HG03558 (cell line): ENCODE measurements around the gene SAP30L.

ENCODE experiments used
- ATAC-seq: cut with Tn5 transposase; IDR thresholded peaks from one replicate; pipeline ENCODE4 v1.9.1; 2021; ENCODE audit warnings: moderate number of reproducible peaks; ENCODE audit not compliant: unreplicated experiment; ENCODE audit errors: extremely low read depth

SAP30L gene

DNA sequence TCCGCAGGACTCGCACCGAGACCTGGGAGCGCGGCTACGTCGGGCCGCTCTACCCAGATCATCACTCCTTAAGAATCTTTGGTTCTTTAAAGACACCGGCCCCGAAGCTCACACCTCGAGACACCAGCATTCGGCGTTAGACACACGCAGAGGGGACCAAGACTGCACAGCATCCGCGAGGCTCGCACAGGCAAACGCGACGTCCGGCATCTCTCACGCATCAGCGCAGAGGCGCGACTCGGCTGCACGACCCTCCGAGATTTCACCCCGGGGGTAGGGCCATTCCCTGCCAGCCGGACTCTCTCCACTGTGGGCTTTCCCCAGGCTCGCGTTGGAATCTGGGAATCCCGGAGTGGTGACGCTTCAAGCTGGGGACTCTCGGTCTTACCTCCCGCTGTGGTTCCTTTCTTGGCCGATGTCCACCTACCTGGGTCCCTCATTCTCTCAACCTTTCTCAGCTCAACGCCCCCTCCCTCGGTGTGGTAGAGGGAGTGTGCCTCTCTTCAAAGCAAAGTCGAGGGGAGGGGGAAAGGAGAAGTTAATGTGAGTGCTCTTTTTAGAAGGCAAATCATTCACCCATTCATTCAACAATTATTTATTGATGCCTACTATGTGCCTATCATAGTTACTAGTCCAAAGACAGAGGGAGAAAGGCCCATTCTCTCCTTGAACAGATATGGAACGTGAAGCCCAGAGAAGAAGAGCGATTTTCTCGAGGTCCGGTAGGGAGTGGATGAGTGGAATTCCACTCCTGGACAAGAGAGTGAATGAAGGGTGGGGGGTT lies 33.6 kb downstream of the SAP30L start:
- no peak for ATAC-seq

- ATAC-seq = no peak
These were observed 34.4 kb downstream of the SAP30L start for GRCh38 chr5:154479944-154480750.

GRCh38 chr5:154480847-154481246 lies 35.0 kb downstream of the SAP30L start:
- no peak for ATAC-seq

DNA sequence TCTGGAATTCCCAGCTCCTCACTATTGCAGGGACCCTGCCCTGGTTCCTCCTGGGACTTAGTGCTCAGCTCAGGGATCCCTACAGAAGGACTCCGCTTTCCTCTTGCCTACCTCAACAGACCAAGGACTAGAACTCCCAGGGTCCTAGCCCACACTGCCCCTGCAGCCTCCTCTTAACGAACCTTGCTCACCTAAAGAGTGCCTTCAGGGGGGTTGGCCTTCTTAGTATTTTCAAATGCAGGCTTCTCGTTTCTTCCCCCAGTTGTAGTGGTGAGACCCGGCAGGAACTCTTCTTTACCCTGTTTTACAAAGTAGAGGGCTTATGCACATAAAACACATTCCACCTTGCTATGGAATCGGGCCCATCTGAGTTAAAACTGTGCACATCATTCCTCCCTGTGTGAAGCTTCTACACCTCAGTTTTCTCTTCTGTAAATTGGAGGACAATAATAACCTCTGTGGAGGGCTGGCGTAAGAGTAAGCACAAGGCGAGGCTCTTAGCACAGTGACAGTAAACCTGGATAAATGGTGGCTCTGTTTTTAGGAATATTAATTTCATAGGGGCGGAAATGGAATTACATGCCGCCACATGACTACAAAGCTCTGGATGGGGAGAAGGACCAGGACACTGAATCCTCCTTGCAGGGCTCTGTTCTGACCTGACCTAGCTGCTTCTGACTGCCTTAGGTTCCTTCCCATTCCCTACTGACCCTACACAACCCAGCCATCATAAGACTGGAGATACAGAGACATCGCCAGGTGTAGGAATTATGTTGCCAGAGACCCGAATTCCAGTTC lies 36.0 kb downstream of the SAP30L start:
- ATAC-seq = no peak

DNA sequence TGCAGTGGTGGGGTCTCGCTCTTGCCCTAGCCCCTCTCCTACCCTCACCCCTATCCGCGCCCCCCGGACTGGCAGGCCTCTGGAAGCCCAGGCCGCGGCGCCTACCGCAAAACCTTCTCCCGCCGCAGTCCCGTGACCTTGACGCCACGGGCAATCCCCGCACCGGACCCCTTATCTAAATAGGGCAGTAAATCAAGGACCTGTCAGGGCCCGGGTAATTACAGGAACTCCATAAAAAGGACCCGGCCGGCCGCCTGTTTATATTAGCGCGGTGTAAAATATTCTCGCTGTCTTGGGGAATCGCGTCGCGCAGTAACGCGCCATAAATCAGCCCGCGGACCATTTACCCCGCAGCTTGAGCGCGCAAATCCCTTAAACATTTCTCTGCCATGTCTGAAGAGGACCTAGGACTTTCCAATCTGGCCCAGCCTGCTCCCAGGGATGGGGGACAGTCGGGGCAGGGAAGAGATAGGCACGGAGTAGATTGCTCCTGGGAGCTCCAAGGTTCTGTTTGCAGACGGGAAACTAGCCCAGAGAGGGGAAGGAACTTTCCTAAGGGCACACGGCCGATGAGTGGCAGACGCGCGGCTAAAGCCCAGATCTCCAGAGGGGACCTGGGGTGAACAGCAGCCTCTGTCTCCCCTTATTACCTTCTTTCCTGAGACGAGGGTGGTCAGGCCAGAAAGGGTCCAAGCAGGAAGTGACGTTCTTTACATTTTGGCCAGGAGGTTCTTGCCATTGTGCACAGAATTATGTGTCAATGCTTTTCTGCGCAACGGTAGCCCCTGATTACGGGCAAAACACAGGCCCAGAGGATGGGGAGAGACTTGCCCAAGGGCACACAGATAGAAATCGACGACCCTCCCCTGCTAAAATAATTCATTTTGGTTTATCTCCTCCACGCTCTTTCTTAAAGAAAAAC lies 37.0 kb downstream of the SAP30L start:
- ATAC-seq = no peak

DNA sequence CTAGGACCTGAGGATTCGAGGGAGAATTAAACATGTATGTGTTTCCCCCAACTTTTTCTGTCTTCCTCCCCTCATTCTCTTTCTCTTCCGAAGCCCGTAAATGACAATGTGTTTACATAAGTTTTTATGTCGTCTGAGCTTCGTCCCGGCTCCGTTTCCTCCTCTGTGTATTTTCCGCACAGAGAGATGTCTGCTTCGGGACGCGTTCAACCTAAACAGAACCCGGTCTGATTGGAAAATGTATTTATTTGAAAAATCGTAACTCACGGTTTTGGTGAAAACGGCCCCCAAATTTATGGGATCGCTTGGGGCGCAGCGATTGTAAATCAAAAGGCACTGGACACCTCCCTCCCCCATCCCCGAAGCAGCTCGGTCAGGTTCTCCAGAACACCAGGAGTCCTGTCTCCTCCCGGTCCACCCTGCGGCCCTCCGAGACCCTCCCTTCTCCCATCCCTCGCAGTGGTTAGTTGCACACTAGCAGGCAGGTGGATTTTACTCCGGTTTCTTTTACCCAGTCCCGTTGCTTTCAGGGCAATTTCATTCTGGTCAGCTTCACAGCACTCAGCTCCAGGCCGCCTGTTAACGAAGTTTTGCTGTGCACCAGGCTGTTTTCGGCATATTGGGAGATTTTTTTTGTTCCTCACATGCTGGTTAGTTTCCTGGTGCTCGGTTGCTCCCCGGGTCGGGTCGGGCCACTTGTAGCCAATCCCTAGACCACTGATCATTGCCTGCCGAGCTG lies 38.0 kb downstream of the SAP30L start:
- no peak for ATAC-seq

DNA sequence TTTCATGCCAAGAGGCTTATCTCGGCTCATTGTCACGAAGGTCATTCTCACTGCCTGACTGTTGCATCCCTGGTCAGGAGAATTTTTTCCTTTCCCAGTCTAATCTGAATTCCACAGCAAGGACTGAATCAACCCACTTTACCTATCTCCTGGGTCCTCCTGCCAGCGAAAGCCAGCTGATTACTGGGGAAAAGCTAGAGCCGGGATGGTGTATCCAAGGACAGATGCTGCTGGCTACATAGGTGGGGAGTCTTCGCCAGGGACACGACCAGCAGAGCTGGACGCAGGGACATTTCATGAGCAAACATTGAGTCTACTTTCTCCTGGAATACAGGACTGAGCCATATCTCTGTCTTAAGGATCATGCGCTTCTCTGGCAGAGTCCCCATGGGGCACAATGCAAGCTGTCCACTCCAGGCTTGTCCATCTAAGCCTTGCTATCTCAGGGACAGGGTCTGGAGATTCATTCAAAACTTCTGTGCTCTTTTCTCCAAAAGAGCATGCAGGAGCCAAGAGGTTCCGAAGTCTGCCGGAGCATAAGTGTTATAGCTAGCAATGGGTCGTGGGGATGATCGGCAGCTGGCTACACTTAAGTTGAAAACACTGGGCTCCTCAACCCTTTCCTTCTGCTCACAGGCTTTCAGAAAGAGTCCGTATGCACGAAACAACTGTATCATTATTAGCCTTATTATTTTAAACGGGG lies 38.7 kb downstream of the SAP30L start:
- ATAC-seq = no peak

- ATAC-seq = no peak
These were observed 39.3 kb downstream of the SAP30L start for GRCh38 chr5:154485096-154485491.

DNA sequence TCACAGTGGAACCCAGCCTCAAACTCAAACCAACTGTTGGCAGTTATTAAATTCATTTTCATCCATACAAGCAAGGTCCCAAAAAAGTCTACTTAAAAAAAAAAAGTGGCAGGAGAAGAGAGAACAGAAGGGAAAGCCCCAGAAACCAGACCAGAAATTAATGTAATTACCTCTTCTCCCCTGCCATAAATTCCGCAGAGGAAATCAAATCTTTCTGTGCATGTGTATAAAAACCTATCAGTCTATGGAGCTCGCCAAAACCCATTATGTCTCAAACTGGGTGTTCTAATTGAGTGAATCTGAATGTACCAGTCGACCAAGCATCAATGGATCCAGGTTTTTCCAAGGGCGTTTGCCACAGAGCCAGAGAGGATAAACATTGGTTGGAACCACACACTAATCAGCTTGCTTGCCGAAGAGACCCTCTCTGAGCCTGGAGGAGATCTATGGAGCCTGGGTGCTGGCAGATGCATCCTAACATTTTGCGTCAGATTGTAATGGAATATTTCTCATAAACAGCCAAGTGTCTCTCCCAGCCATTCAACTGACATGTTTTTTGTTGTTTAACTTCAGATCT lies 40.1 kb downstream of the SAP30L start:
- no peak for ATAC-seq

DNA sequence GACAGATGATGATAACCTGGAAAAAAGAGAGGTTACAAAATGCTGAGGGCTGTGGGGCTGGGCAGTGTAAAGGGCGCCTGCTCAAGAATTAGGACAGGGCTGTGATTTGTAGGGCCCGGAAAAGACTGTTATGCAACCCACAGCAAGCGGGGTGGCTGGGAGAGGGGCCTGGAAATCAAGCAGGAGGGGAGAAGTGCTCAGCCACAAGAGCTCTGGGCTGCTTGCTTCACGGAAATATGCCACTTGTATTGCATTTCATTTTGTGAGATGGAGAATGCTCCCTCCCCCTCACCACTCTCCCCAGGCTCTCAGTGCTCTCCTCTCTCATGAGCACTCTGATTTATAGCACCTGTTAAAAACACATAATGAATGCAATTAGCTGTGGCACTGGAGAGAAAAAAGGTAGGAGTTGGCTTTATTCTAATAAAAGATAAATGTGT lies 40.6 kb downstream of the SAP30L start:
- ATAC-seq = no peak

GRCh38 chr5:154487541-154487940 lies 41.7 kb downstream of the SAP30L start:
- ATAC-seq = peak; percentile 98

- no peak for ATAC-seq
These were observed 46.1 kb downstream of the SAP30L start for GRCh38 chr5:154491941-154492340.

DNA sequence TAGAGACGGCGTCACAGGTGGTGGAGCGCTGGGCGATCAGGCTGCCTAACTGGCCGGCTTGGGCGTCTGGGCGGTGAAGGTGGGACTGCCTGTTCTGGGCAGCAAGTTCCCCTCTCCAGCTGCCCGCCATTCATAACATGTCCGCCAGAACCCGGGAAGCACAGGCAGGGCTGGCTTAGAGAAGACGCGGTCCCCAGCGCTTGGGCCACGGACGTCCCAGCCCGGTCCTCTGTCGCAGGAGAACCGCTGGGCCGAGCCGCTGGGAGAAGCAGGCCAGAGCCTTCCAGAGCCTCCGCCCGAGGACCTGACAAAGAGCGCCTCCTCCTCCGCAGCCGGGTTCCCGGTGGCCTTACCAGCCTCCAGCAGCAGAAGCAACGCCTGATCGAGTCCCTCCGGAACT lies 47.5 kb downstream of the SAP30L start:
- no peak for ATAC-seq

- no peak for ATAC-seq
These were observed 48.2 kb downstream of the SAP30L start for GRCh38 chr5:154494036-154494435.

DNA sequence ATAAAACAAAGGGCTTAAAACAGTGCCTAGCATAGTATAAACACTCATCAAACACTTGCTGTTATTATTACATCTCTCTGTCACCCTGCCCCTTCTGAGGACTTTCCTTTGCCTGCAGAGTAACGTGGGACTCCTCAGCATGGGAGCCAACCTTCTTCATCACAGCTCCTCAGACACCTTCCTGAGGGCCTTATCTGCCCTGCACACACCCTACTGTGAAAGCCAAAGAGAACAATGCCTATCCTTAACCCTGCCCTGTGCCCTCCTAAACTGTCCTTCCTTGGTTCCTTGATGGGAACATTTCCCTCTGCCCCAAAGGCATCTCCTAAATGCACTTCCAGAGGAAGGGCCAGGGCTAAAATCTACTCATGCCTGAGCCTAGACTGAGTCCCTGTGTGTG lies 52.8 kb downstream of the SAP30L start:
- no peak for ATAC-seq

- no peak for ATAC-seq
These were observed 53.2 kb downstream of the SAP30L start for GRCh38 chr5:154498994-154499393.

DNA sequence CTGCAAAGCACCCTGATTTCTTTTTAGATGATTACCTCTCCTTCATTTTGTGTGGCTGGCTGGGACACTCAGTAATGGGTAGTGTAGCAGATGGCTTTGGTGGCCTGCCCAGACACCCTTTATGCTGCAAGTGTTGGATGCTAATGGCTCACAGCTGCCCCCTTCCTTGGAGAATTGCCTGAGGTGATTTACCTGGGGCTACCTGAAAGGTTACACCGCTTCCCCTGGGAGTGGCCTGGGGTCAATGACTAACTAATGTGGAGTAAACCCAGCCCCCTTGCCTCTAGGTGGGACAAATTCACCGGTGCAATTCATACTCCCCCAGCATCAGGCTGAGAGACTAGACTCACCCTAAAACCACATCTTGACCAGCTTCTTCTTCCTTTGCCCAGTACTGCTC lies 55.8 kb downstream of the SAP30L start:
- no peak for ATAC-seq

DNA sequence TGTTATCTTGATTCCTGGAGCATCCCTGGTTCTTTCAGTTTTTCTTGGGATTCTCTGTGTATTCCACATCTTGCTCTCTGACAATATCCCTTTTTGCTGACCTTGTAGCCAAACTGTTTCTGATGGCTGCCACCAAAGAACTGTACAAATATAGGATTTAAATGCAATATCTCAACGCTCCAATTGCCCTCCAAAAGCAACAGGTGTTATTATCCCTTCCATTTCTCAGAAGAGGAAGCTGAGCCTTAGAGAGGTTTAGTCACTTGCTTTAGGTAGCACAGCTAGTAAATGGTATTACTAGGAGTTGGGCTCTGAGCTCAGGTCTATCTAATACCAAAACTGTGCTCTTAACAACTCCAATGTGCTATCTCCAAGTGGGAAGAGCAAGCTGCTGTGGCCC lies 56.4 kb downstream of the SAP30L start:
- no peak for ATAC-seq
